22Rv1 (cell line): ENCODE measurements around the gene KDM5A.
"Not testable (repeated sequence)": the region's sequence is repeated elsewhere in the genome, so short reads cannot be mapped to it uniquely, and the experiment has no call there.

ENCODE experiments used
- ZFX ChIP-seq: fragments of 450-650 bp; IDR thresholded peaks from 2 replicates; pipeline ENCODE4 v1.6.1; 2017; ENCODE audit warnings: antibody characterized with exemption, borderline replicate concordance
- TF ChIP-seq, protein P1 (sequence below): fragments of 450-650 bp; IDR thresholded peaks from 2 replicates; pipeline ENCODE4 v1.5.1; 2017; ENCODE audit warnings: mild to moderate bottlenecking

DNA sequence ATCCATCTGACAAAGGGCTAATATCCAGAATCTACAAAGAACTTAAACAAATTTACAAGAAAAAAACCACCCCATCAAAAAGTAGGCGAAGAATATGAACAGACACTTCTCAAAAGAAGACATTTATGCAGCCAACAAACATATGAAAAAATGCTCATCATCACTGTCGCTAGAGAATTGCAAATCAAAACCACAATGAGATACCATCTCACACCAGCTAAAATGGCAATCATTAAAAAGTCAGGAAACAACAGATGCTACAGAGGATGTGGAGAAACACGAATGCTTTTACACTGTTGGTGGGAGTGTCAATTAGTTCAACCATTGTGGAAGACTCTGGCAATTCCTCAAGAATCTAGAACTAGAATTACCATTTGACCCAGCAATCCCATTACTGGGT is 86.4 kb downstream of the KDM5A start:
- TF ChIP-seq, protein P1, sequence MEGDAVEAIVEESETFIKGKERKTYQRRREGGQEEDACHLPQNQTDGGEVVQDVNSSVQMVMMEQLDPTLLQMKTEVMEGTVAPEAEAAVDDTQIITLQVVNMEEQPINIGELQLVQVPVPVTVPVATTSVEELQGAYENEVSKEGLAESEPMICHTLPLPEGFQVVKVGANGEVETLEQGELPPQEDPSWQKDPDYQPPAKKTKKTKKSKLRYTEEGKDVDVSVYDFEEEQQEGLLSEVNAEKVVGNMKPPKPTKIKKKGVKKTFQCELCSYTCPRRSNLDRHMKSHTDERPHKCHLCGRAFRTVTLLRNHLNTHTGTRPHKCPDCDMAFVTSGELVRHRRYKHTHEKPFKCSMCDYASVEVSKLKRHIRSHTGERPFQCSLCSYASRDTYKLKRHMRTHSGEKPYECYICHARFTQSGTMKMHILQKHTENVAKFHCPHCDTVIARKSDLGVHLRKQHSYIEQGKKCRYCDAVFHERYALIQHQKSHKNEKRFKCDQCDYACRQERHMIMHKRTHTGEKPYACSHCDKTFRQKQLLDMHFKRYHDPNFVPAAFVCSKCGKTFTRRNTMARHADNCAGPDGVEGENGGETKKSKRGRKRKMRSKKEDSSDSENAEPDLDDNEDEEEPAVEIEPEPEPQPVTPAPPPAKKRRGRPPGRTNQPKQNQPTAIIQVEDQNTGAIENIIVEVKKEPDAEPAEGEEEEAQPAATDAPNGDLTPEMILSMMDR, result not testable (repeated sequence)
- not testable (repeated sequence) for TF ChIP-seq ZFX
